GM12878 (cell line): Measurements from ENCODE around the gene WNK2. TPM values are rescaled to one million over a fixed set of nuclear protein-coding genes. Genes with fewer than 3 reads are reported as not detected.

Experiments used
- ATAC-seq: fragments of 200-7000 bp; cut with Tn5 transposase; 3 replicates; pipeline ENCODE4 v1.9.1; 2020; ENCODE audit warnings: mild to moderate bottlenecking, moderate library complexity
- BruUV-seq: library from RNA; stranded (reverse); fragments of 400-500 nt; replicated peaks from 2 replicates; lab custom pipeline; 2021; lab: Mats Ljungman, UMichigan
- CTCF ChIA-PET: fragments of 300-600 bp; sonication (Branson Sonifier 250); formaldehyde crosslinking; extraction: SDS; loops from one replicate; lab custom pipeline; 2021; ENCODE audit warnings: inconsistent platforms; lab: Yijun Ruan, JAX
- POLR2A ChIA-PET: fragments of 350-600 bp; formaldehyde crosslinking; extraction: SDS; loops from one replicate; lab custom pipeline; 2021; ENCODE audit warnings: inconsistent platforms; lab: Charles Lee
- RAD21 ChIA-PET: fragments of 300-600 bp; sonication (Branson Sonifier 250); formaldehyde crosslinking; loops from one replicate; lab custom pipeline; 2023; ENCODE audit warnings: antibody characterized with exemption; ENCODE audit not compliant: unreplicated experiment; lab: Charles Lee
- SMC1A ChIA-PET: fragments of 300-600 bp; sonication (Branson Sonifier 250); formaldehyde crosslinking; loops from one replicate; lab custom pipeline; 2023; ENCODE audit not compliant: unreplicated experiment, uncharacterized antibody; lab: Charles Lee
- DNase-seq: peaks from one replicate; pipeline ENCODE4 v3.0.0-alpha.2; 2011; ENCODE audit warnings: low read depth, low spot score
- FAIRE-seq: peaks from 3 replicates; lab custom pipeline; 2011; peaks lifted over from hg19 to GRCh38; lab: Jason Lieb, UNC
- H2AFZ ChIP-seq: 2 replicates; pipeline ENCODE4 v1.6.0; 2011; ENCODE audit warnings: low read depth, low read length, control low read depth; ENCODE audit not compliant: control insufficient read depth
- H3K27ac ChIP-seq: 2 replicates; pipeline ENCODE4 v1.5.1; 2011; ENCODE audit warnings: control low read depth; ENCODE audit not compliant: control insufficient read depth, insufficient read depth
- H3K27me3 ChIP-seq, 2 experiments: replicated peaks in 1 of 2; 2 replicates each; pipeline versions ENCODE4 v1.6.0 to v1.6.1; 2011; ENCODE audit warnings: low read length in 1 of 2; ENCODE audit not compliant: control insufficient read depth in 2 of 2, insufficient read depth in 2 of 2
- H3K36me3 ChIP-seq, 2 experiments: 2 replicates each; pipeline ENCODE4 v1.5.1; 2011; ENCODE audit warnings: low read length in 1 of 2; ENCODE audit not compliant: control insufficient read depth in 2 of 2, insufficient read depth in 2 of 2
- H3K4me1 ChIP-seq: 2 replicates; pipeline ENCODE4 v1.6.1; 2011; ENCODE audit warnings: mild to moderate bottlenecking, low read length, moderate library complexity, mixed read lengths; ENCODE audit not compliant: control insufficient read depth, insufficient read depth
- H3K4me2 ChIP-seq: 2 replicates; pipeline ENCODE4 v1.6.0; 2011; ENCODE audit warnings: control low read depth; ENCODE audit not compliant: control insufficient read depth, insufficient read depth
- H3K4me3 ChIP-seq: fragments of 200-600 bp; sonication (generic); 2 replicates; pipeline ENCODE4 v1.5.1; 2016
- H3K79me2 ChIP-seq: 2 replicates; pipeline ENCODE4 v1.6.0; 2011; ENCODE audit warnings: low read length; ENCODE audit not compliant: control insufficient read depth, insufficient read depth
- H3K9ac ChIP-seq: 2 replicates; pipeline ENCODE4 v1.8.0; 2011; ENCODE audit warnings: low read length, control low read depth, mixed read lengths; ENCODE audit not compliant: control insufficient read depth, insufficient read depth
- H3K9me3 ChIP-seq: replicated peaks from 3 replicates; pipeline ENCODE4 v1.5.1; 2011; ENCODE audit warnings: mild to moderate bottlenecking, low read length; ENCODE audit not compliant: control insufficient read depth, insufficient read depth
- H4K20me1 ChIP-seq: 2 replicates; pipeline ENCODE4 v1.6.0; 2011; ENCODE audit not compliant: control insufficient read depth, insufficient read depth
- ATF7 ChIP-seq: fragments of 450-650 bp; IDR thresholded peaks from 2 replicates; pipeline ENCODE4 v1.6.1; 2016; ENCODE audit warnings: low read depth, mild to moderate bottlenecking
- FOXK2 ChIP-seq: fragments of 450-650 bp; IDR thresholded peaks from 2 replicates; pipeline ENCODE4 v1.6.1; 2017; ENCODE audit warnings: mild to moderate bottlenecking, moderate library complexity
- SPI1 ChIP-seq: IDR thresholded peaks from 2 replicates; pipeline ENCODE4 v1.6.1; 2011; ENCODE audit warnings: low read depth, mild to moderate bottlenecking, low read length, moderate library complexity, borderline replicate concordance; ENCODE audit not compliant: insufficient read depth
- whole genome bisulfite sequencing: methylation state at CpG from one replicate; pipeline ENCODE4 v1.1.6; 2016; ENCODE audit warnings: low lambda C conversion rate; ENCODE audit not compliant: insufficient replicate concordance, insufficient coverage; ENCODE audit errors: missing lambda C conversion rate; 5-methylcytosine and 5-hydroxymethylcytosine counted together
- in situ Hi-C: fragments of 300-500 bp; cut with MboI; formaldehyde crosslinking; loops from 9 replicates; pipeline ENCODE4 v1.14.3; 2018; ENCODE audit warnings: mixed read lengths
- intact Hi-C: fragments of 100-400 bp; cut with micrococcal nuclease; formaldehyde crosslinking; loops from one replicate; pipeline ENCODE4 v1.14.2; 2022; ENCODE audit not compliant: unreplicated experiment
- polyA plus RNA-seq, 11 experiments: library from polyadenylated mRNA; depleted of rRNA in 4 of 11; unstranded in 6 of 11; stranded (reverse) in 5 of 11; fragments of >200 nt; fragmentation: Nextera tagmentation in 4 of 11; fragmentation: Illumina TruSeq in 1 of 11; extraction: Ambion mirVana in 4 of 11; extraction: Trizol in 1 of 11; gene quantifications; 1 replicate in 1 of 11; 2 replicates in 10 of 11; pipeline versions ENCODE4 v1.2.1 to v1.2.3, GENCODE V29; 2011 to 2016; ENCODE audit warnings: inconsistent platforms in 2 of 11, missing spikeins in 2 of 11, low read depth in 1 of 11
- total RNA-seq, 4 experiments: library from RNA; depleted of rRNA in 3 of 4; stranded (reverse); fragments of >200 nt in 3 of 4; fragmentation: Illumina TruSeq in 1 of 4; extraction: Trizol in 1 of 4; gene quantifications; 2 replicates each; pipeline versions ENCODE4 v1.2.1 to v1.2.3, GENCODE V29; 2013 to 2021
- TF ChIP-seq, protein P1 (sequence below): IDR thresholded peaks from 2 replicates; pipeline ENCODE4 v1.6.1; 2012; ENCODE audit warnings: low read length, inconsistent platforms
- TF ChIP-seq, protein P2 (sequence below): IDR thresholded peaks from 2 replicates; pipeline ENCODE4 v1.6.1; 2011; ENCODE audit warnings: low read depth, low read length, improper control_type of control experiment, borderline replicate concordance

Gene WNK2
- total and polyA plus RNA-seq, 10 of the 15 experiments (the other 5 are each of a cell fraction or from before 2014, with no cell fraction given): 0.15 TPM; not detected in 9

DNA sequence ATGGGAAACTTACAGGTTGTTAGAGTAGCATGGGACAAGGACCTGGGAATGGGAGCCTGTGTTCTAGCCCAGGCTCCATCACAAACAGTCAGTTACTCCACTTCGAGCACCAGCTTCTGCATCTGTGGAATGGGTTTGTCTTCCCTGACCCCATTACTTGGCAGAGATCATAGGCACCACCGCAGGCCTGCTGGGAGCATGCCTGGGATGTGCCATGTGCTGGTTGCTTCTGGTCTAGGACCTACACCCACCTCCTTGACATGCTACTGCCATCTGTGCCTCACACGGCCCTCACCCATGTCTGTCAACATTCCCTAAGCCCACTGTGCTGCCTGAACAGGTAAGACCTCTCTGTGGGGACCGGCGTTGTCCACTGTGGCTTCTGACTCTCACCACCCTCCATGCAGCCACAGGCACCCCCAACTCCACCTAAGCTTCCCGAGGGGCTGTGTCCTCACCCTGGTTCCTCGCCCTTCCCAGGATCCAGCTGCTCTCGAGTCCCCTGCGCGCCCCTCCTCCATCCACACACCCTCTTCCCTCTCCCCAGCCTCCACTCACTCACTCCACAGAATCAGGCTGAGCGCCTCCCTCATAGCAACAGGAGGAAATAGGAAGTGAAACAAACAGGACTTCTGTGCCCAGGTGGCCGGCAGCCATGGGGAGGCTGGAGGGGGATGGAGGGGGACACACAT lies 181.6 kb downstream of the WNK2 start:
- SMC1A ChIA-PET: no interaction called here
- Histone ChIP-seq H3K9ac (no peak overlapping the region), H3K9me3 (no peaks in the 10 kb centered on the region), H3K36me3 (no peaks in the 10 kb centered on the region), H2AFZ (no peak overlapping the region), H3K27me3 (no peaks in the 10 kb centered on the region; a peak in 1 of 4 replicates), H3K4me1 (no peaks in the 10 kb centered on the region), H4K20me1 (no peaks in the 10 kb centered on the region), H3K4me2 (no peak overlapping the region), H3K27ac (no peak overlapping the region), H3K4me3 (no peak overlapping the region), H3K79me2 (no peaks in the 10 kb centered on the region)
- DNase-seq: no peak
- peak; percentile 22; the same call in 1 of the 3 replicates for ATAC-seq
- in situ Hi-C loops (no loop called here), intact Hi-C loops (no loop called here)
- TF ChIP-seq ATF7 (no peak), FOXK2 (no peak), SPI1 (peak; percentile 37; the same call in 1 of the 2 replicates)
- TF ChIP-seq, protein P1, sequence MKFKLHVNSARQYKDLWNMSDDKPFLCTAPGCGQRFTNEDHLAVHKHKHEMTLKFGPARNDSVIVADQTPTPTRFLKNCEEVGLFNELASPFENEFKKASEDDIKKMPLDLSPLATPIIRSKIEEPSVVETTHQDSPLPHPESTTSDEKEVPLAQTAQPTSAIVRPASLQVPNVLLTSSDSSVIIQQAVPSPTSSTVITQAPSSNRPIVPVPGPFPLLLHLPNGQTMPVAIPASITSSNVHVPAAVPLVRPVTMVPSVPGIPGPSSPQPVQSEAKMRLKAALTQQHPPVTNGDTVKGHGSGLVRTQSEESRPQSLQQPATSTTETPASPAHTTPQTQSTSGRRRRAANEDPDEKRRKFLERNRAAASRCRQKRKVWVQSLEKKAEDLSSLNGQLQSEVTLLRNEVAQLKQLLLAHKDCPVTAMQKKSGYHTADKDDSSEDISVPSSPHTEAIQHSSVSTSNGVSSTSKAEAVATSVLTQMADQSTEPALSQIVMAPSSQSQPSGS: no peak
- TF ChIP-seq, protein P2, sequence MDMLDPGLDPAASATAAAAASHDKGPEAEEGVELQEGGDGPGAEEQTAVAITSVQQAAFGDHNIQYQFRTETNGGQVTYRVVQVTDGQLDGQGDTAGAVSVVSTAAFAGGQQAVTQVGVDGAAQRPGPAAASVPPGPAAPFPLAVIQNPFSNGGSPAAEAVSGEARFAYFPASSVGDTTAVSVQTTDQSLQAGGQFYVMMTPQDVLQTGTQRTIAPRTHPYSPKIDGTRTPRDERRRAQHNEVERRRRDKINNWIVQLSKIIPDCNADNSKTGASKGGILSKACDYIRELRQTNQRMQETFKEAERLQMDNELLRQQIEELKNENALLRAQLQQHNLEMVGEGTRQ: no peak
- WGBS: 42% methylated on average over 11 of the region's 12 CpGs
- RAD21 ChIA-PET: no interaction called here
- POLR2A ChIA-PET: no interaction called here
- CTCF ChIA-PET: no interaction called here
- BruUV-seq: no TSS peak
- no peak for FAIRE-seq
